A673 (cell line): ENCODE results near the gene PLXNA1.

Experiments
- EZH2 ChIP-seq: fragments of 200-600 bp; sonication (generic); IDR thresholded peaks from 2 replicates; pipeline ENCODE4 v1.6.1; 2017; ENCODE audit warnings: borderline replicate concordance, low read depth, mild to moderate bottlenecking, mixed read lengths, antibody characterized with exemption, low read length; ENCODE audit not compliant: poor library complexity, severe bottlenecking
- TF ChIP-seq, protein P1 (sequence below): fragments of 300-800, 200-600 bp; sonication (generic); conservative IDR thresholded peaks from 2 replicates; pipeline ENCODE4 v1.5.1; 2017; ENCODE audit warnings: low read depth, mild to moderate bottlenecking, antibody characterized with exemption, low read length, moderate library complexity, mixed read lengths

DNA sequence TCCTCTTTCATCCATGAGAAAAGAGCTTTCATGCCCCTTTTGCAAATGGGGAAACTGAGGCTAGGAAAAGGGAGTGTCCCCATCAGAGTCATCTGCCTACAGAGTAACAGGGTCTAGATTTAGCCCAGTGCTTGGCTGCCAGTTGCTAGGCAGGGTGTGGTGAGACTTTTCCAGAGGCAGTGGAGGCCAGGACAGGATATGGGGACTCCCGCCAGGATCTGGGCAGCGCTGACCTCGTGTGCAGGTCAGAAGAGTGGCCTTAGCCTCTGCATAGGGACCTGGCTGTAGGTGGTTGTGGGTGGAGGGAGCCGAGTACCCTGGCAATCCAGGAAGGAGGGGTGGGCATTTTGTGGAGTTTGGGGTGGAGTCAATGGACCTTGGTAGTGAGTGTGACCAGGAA is 4.2 kb downstream of the PLXNA1 start:
- TF ChIP-seq, protein P1, sequence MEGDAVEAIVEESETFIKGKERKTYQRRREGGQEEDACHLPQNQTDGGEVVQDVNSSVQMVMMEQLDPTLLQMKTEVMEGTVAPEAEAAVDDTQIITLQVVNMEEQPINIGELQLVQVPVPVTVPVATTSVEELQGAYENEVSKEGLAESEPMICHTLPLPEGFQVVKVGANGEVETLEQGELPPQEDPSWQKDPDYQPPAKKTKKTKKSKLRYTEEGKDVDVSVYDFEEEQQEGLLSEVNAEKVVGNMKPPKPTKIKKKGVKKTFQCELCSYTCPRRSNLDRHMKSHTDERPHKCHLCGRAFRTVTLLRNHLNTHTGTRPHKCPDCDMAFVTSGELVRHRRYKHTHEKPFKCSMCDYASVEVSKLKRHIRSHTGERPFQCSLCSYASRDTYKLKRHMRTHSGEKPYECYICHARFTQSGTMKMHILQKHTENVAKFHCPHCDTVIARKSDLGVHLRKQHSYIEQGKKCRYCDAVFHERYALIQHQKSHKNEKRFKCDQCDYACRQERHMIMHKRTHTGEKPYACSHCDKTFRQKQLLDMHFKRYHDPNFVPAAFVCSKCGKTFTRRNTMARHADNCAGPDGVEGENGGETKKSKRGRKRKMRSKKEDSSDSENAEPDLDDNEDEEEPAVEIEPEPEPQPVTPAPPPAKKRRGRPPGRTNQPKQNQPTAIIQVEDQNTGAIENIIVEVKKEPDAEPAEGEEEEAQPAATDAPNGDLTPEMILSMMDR = no peak
- no peak for TF ChIP-seq EZH2
